ENCODE results near the gene BCORL1.

DNA sequence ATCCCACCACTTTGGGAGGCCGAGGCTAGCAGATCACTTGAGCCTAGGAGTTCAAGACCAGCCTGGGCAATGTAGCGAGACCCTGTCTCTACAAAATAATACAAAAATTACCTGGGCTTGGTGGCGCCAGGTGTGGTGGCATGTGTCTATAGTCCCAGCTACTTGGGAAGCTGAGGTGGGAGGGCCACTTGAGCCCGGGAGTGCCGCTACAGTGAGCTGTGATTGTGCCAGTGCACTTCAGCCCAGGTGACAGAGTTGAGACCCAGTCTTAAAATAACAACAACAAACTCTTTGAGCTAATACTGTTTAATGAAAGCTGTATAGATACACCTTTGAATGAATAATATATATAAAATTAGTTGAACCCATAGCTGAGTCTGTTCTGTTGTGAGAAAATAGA is 9.7 kb downstream of the BCORL1 start:
- TF ChIP-seq EZH2 (optimal IDR thresholded peaks at IDR 0.05; ENCODE audit: low read depth, low read length) = no peak
- no peak for TF ChIP-seq CTCF (IDR thresholded peaks at IDR 0.05; ENCODE audit: low read length)

All from MM.1S (cell line).